Medulla oblongata (tissue), 1 donor: ENCODE results near the gene UGT1A9.
"Not testable (repeated sequence)": the region's sequence is repeated elsewhere in the genome, so short reads cannot be mapped to it uniquely, and the experiment has no call there.

ENCODE experiments used
- DNase-seq: peaks from one replicate; pipeline ENCODE4 v3.0.0-alpha.2; 2015; ENCODE audit errors: extremely low spot score

The UGT1A9 gene

GRCh38 chr2:233680361-233681045 is 8.8 kb downstream of the UGT1A9 start:
- DNase-seq: no peak

DNA sequence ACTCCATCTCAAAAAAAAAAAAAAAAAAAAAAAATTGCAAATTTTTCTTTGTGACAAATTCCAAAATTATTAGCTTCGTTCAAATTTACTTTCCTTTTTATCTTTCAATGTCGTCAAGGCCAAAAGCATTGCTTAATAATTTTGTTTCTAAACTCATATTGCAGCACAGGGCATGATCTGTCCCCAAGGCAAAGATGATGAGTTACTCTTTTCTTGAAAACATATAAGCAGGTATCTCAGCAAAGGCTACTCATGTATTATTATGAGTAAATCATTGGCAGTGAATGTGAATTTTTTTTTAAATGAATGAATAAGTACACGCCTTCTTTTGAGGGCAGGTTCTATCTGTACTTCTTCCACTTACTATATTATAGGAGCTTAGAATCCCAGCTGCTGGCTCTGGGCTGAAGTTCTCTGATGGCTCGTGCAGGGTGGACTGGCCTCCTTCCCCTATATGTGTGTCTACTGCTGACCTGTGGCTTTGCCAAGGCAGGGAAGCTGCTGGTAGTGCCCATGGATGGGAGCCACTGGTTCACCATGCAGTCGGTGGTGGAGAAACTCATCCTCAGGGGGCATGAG is 9.9 kb downstream of the UGT1A9 start, which contains the start of gene UGT1A7:
Gene UGT1A7 (plus strand): TSS at position 381 of the 579 bp plus-strand sequence. CDS start 37 bp downstream, at position 418.
- no peak for DNase-seq

- no peak for DNase-seq
These were observed 12.9 kb downstream of the UGT1A9 start for GRCh38 chr2:233684640-233685039.

DNA sequence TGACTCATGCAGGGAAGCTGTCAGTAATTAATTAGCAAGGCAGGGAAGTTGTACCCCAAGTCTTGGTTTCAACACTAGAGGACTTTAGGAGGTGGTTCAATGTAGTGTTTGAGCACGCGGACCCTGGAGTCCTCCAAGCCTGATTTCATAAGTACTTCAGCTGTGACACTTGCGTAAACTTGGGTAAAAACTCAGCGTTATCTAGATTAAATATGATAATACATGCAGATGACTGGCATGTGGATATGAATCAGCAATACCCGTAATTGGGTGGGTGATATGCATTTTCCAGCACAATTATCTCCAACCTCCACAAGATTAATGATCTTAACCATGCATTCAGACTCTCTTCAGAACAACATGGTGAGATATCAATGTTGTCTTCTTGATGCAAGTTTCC is 15.2 kb downstream of the UGT1A9 start:
- DNase-seq: no peak

DNA sequence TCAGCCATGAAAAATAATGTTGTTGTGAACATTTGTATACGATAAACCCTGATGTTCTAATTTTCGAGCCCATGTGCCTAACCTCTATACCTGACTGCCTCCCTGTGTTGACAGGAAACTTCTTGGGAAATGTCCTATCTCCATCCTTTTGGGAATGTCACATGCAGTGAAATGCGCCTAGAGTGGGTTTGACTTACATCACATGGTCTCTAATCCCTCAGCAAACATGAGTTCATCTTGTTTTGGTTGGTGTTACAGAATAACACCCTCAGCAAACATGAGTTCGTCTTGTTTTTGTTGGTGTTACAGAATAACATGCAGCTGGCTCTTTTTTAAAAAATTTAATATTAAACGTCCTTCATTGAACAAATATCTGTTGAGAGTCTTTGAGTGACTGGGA is 16.6 kb downstream of the UGT1A9 start:
- no peak for DNase-seq

DNA sequence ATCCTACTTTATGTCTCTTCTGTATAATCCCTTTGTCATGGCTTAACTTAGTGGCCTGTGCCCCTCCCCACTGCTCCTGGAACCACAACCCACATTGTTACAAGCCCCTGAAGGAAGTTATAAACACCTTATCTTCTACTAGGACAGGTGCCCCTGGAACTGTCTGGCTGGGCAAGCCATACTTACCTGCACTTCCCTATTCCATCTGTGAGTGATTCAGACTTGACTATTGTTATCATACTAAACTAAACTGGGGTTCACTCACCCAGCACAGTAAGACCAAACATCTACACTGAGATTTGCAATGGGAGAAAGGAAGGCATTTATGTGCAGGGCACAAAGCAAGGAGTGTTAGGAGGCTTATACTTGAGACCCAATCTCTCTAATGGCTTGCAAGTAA is 17.3 kb downstream of the UGT1A9 start:
- no peak for DNase-seq

DNA sequence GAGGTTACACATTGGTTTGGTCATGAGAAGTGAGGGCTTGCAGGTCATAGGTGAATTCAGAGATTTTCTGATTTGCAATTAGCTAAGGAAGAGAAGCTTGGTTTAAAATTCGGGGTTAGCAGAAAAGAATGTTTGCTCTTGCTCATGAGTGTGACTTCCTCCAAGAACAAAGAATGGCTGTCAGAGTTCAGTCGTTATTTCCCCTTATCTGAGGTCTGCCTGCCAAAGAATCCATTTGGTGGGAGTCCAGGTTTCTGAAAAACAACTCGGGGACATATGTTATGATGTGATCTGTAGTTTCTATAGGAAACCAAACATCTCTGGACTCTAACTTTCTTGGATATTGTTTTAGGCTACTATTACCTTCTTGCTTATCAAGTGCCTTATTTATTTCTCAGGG is 17.8 kb downstream of the UGT1A9 start:
- no peak for DNase-seq

GRCh38 chr2:233690444-233690843 is 18.7 kb downstream of the UGT1A9 start:
- no peak for DNase-seq

DNA sequence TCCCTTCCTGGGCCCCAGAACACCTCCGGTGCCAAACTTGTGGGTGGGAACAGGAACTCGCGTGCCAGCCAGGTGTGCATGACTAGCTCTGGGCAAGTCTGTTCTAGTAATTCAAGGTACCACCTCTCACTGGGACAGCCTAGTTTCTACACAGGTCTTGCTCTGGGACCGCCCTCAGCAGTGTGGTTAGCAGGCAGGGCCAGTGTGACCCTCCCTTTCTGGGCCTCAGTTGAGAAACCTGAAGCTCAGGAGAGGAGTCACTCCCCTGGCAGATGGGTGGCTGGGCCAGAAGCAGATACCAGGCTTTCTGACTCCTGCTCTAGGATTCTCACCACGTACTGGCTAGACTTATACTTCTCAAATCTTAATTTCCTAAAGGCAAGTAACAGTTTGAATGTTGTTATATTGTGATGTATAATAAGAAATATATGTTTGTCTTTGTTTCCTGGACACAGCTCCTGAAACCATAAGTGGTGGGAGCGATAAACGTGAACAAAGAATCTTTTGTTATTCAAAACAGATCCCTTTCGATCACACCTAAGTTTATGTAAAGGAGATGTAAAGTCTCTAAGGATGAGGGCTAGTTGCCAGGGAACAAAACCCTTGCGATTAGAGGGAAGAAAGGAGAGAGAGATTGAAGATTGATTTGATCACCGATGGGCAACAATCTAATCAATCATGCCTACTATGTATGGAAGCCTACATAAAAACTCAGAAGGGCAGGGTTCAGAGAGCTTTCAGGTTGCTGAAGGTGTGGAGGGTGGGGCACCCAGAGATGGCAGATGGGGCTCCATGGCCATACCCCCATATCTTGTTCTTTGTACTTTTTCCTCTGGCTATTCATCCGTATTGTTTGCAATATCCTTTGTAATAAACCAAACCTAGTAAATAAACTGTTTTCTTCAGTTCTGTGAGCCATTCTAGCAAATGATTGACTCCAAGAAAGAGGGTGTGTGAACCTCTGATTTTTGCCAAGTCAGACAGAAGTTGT is 20.0 kb downstream of the UGT1A9 start:
- DNase-seq: no peak

DNA sequence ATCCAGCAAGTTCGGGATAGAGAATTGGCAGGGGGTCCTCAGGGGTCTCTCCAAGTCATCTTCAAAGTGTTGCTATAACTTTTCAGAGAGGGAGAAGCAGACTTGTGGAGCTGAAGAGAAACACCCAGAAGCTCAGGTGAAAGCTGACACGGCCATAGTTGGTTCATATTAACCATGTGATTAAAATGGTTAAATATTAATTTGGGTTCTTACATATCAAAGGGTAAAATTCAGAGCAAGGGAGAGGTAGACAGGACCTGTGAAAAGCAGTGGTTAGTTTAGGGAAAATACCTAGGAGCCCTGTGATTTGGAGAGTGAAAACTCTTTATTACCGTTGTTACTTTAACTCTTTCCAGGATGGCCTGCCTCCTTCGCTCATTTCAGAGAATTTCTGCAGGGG is 20.9 kb downstream of the UGT1A9 start, which contains the start of gene UGT1A6:
Gene UGT1A6 (plus strand): TSS at position 243 of the 400 bp plus-strand sequence. CDS start 115 bp downstream, at position 358.
- DNase-seq: no peak

- DNase-seq: no peak
These were observed 22.3 kb downstream of the UGT1A9 start for GRCh38 chr2:233693963-233694362.

GRCh38 chr2:233698740-233699139 is 27.0 kb downstream of the UGT1A9 start:
- DNase-seq: no peak

- no peak for DNase-seq
These were observed 27.8 kb downstream of the UGT1A9 start for GRCh38 chr2:233699424-233700027.

DNA sequence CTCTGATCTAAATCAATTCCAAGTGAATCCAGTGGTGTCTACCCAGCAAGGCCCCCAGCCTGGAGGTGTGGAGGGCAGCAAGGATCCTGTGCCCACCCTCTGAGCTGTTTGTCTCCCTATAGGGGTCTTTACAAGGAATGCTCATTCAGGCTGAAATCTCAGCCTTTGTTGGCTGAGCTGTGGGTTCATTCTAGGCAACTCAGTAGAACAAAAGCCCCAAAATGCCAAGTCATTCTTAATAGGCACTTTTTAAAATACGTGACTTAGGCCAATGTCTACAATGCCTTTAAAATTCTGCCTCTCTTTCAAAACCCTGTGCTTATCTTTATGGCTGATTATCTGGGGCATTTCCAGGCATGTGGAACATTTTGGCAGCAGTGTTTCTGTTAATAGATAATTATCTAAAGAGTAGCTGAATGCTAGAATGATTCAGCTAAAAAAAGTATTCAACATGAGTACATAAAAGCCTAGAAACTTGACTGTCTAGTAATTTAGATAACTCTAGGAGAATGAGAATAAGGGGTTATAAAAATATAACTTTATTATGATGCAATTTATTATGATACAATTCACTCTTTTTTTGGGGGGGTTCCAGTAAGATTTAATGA is 28.4 kb downstream of the UGT1A9 start:
- DNase-seq: no peak

DNA sequence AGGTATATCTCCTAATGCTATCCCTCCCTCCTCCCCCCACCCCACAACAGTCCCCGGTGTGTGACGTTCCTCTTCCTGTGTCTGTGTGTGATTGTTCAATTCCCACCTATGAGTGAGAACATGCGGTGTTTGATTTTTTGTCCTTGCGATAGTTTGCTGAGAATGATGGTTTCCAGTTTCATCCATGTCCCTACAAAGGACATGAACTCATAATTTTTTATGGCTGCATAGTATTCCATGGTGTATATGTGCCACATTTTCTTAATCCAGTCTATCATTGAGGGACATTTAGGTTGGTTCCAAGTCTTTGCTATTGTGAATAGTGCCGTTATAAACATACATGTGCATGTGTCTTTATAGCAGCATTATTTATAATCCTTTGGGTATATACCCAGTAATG is 29.1 kb downstream of the UGT1A9 start:
- DNase-seq: not testable (repeated sequence)

GRCh38 chr2:233702238-233702637 is 30.5 kb downstream of the UGT1A9 start:
- no peak for DNase-seq

DNA sequence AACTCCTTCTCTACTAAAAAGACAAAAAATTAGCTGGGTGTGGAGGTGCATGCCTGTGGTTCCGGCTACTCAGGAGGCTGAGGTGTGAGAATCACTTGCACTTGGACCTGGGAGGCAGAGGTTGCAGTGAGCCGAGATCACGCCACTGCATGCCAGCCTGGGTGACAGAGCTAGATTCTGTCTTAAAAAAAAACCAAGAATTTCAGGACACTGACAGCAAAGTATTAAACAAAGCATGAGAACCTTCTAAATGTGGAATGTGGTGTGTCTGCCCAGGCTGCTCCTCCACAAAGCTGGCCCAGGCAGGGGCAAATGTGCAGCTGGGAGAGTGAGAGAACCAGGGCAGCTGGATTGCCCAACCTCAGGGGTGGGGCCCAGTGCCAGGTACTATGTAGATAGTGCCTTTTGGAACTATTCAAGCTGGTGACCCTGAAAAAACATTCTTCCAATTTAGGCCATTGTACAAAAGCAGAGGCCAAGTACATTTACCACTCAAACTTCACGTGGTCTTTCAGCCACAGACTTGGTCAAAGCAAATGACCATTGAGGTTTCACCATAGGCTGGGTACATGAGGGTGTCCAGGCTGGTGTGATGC is 34.3 kb downstream of the UGT1A9 start:
- no peak for DNase-seq

- no peak for DNase-seq
These were observed 35.0 kb downstream of the UGT1A9 start for GRCh38 chr2:233706720-233707119.

GRCh38 chr2:233707940-233708644 is 36.4 kb downstream of the UGT1A9 start:
- DNase-seq: no peak

- no peak for DNase-seq
These were observed 37.2 kb downstream of the UGT1A9 start for GRCh38 chr2:233708942-233709341.
